NCI-H1436 treated with DMSO at 0.1 percent for 48 hours (cell line): ENCODE results near the gene CCDC71.

Experiments used
- DNase-seq: peaks from one replicate; lab custom pipeline; 2025; lab: John Stamatoyannopoulos, UW

CCDC71 gene

GRCh38 chr3:49131040-49131439, 35.1 kb downstream of the CCDC71 start:
- DNase-seq, result no peak

- no peak for DNase-seq
These were observed 41.0 kb downstream of the CCDC71 start for GRCh38 chr3:49124991-49125670.

GRCh38 chr3:49124203-49124602, 41.9 kb downstream of the CCDC71 start:
- no peak for DNase-seq

- no peak for DNase-seq
These were observed 42.4 kb downstream of the CCDC71 start for GRCh38 chr3:49123687-49124086.

- no peak for DNase-seq
These were observed 43.1 kb downstream of the CCDC71 start for GRCh38 chr3:49122886-49123545.

- no peak for DNase-seq
These were observed 43.7 kb downstream of the CCDC71 start for GRCh38 chr3:49122451-49122850.

GRCh38 chr3:49122022-49122421, 44.1 kb downstream of the CCDC71 start:
- no peak for DNase-seq

GRCh38 chr3:49121132-49121736, 44.9 kb downstream of the CCDC71 start:
- DNase-seq, result no peak

GRCh38 chr3:49120438-49121131, 45.5 kb downstream of the CCDC71 start, which contains the start of gene USP19:
Gene USP19 (minus strand): TSS chr3:49120823. CDS start chr3:49119145, 1,678 bp downstream.
- DNase-seq, result no peak

GRCh38 chr3:49120096-49120437, 46.1 kb downstream of the CCDC71 start:
- DNase-seq, result no peak

- no peak for DNase-seq
These were observed 46.7 kb downstream of the CCDC71 start for GRCh38 chr3:49119439-49119838.

GRCh38 chr3:49119036-49119435, 47.1 kb downstream of the CCDC71 start:
- DNase-seq, result no peak
